GM18502 (cell line): Measurements from ENCODE around the gene HSD17B12.
A peak's percentile ranks its signal among the peaks of the same experiment; 100 is the strongest.

Experiments
- ATAC-seq: cut with Tn5 transposase; IDR thresholded peaks from one replicate; pipeline ENCODE4 v1.9.1; 2021; ENCODE audit warnings: mild to moderate bottlenecking; ENCODE audit not compliant: unreplicated experiment, poor library complexity

Gene HSD17B12

DNA sequence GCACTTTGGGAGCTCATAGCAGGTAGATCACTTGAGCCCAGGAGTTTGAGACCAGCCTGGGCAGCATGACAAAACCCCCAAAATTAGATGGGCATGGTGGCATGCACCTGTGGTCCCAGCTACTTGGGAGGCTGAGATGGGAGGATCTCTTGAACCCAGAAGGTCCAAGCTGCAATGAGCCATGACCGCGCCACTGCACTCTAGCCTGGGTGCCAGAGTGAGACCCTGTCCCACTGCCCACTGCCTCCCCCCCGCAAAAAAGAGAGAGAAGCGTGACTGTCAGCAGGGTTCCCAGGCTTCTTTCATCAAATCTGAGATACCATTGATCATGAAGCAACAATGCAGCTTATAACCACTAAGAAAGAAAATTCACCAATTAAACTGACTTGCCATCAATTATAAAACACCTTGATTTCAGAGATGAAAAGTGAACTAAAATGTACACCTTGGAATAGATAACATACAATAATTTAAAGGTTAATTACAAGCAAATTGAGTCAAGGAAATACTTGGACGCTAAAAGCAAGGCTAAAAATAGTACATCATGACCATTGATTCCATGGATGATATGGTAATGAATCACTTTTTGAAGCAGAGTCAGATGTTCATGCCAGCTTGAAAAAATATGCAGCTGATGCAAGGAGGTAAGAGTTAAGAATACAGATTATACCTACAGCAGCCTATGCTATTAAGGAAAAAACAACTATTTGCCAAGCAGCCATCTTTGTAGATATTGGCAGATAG is 109.3 kb downstream of the HSD17B12 start:
- ATAC-seq, result no peak

- no peak for ATAC-seq
Observed at GRCh38 chr11:43790444-43790794, 109.9 kb downstream of the HSD17B12 start.

- ATAC-seq, result no peak
Observed at GRCh38 chr11:43797337-43797736, 116.8 kb downstream of the HSD17B12 start.

DNA sequence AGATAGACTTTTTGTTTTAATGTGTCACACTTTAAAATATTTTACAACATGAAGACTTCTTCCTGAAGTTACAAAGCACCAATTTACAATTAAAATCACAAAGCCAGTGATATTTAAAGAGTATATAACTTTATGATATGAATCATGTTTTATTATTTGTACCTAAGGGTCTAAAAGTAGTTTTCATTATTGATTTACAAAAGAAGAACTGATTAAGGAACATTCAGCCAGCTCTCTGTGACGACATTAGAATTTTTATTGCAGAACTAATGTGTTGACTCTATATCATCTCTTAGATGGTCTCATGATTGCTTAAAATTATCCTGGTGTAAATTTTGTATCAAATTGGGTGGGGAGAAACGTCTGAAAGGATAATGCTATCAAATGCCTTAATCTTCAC is 117.3 kb downstream of the HSD17B12 start:
- ATAC-seq, result no peak

DNA sequence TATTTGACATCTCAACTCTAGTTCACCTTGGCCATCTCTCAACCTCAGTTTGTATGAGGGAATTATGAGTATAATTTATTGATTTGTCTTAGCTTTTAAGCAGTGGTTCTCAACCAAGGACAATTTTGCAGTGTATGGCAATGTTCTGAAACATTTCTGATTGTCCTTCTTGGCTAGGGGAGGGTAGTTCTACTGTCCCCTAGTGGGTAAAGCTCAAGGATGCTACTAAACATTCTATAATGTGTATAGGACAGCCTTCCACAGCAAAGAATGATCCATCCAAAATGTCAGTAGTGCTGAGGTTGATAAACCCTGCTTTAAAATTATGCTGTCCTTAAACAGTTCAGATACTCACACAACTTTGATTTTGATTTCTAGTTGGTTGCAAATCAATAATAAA is 122.0 kb downstream of the HSD17B12 start:
- ATAC-seq, result no peak

GRCh38 chr11:43803766-43804165 is 123.2 kb downstream of the HSD17B12 start:
- no peak for ATAC-seq

DNA sequence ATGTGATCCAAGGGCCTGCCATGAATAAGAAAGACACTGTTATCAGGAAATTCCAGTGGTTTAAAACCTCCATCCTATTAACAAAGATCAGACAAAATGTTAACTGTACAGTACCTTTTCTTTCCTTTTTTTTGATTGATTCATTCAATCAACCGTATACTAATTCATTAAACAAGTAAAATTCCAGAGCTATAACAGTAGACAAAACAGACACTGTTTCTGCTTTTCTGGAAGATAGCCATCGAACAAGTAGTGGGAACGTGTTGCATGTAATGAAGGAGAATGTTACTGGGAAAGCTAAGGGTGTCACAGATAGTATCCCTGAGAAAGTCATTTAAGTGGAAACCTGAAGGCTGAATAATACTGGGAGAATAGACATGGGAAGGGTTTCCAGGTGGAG is 126.4 kb downstream of the HSD17B12 start:
- ATAC-seq, result no peak

GRCh38 chr11:43810929-43811596 is 130.5 kb downstream of the HSD17B12 start:
- ATAC-seq, result no peak

- ATAC-seq, result no peak
Observed at GRCh38 chr11:43812471-43812870, 131.9 kb downstream of the HSD17B12 start.

DNA sequence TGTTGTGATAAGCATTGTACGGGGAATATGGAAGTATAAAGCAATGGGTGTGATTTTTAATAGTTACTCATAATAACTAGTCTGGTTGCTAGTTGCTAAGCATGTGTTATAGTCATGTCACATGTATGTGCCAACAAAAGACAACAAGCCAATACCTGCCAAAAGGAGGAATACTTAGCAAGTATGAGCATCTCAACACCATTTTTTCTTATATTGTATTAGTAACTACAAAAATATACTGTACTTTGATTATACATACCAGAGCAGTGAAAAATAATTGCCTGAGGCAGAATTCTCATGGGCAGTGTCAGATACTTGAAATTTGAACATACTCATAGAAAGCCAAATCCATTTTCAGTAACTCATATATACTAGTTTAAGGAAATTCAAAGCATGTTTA is 137.7 kb downstream of the HSD17B12 start:
- no peak for ATAC-seq

- ATAC-seq, result peak; percentile 48
Observed at GRCh38 chr11:43819926-43820325, 139.4 kb downstream of the HSD17B12 start.

DNA sequence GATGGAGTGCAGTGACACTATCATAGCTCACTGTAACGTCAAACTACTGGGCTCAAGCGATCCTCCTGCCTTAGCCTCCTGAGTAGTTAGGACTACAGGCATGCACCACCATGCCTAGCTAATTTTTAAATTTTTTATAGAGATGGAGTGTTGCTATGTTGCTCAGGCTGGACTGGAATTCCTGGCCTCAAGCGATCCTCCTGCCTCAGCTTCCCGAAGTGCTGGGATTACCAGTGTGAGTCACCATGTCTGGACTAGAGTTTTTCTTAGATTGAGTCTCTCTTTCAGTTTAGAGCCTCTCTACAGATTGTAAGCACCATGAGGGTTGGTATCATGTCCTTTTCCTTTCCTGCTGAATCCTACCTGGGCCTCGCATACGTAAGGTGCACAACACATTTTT is 142.8 kb downstream of the HSD17B12 start:
- ATAC-seq, result no peak

DNA sequence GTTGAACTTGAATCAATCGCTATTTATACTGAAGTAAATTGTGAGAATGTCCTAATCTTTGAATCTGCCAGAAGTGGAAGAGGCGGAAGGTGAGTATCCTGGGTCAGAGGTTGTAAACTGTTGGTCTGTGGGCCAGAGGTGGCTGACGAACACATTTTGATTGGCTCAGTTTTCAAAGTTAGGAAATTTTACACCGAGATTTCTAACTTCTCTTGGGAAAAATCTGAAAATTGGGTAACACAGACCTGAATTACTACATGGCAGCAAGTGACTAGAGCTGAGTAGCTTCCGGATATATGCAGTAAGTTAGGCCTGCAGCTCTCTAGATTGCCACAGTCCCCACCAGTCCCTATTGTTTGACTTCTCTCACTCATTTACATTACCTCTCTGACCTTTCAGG is 143.3 kb downstream of the HSD17B12 start:
- no peak for ATAC-seq

DNA sequence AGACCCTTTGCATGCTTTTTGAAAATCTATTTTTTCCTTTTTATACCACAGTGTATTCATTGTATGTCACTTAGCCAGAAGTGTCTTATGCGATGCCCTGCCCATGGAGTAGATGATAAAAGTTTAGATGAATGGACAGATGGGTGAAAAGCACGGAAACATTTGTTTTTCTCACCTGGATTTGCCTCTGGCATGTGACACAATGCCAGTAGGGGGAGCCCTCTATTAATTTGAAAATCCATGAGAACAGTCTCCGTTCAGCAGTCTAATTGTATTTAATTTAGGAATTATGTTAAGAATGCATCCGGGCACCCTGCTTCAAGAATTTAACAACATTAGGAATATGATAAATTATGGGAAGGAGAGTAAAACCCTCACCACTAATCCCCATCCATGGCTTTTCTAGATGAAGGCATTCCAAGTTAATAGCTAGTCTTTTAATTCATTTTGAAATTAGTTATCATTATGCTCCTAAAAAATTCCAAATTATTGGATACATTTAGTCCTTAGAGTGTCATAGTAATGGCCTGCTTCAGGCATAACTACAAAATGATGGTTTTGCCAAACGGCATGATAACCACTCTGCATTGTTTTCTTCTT is 144.8 kb downstream of the HSD17B12 start:
- no peak for ATAC-seq

GRCh38 chr11:43830928-43831440 is 150.4 kb downstream of the HSD17B12 start:
- no peak for ATAC-seq

GRCh38 chr11:43832536-43832935 is 152.0 kb downstream of the HSD17B12 start:
- no peak for ATAC-seq

DNA sequence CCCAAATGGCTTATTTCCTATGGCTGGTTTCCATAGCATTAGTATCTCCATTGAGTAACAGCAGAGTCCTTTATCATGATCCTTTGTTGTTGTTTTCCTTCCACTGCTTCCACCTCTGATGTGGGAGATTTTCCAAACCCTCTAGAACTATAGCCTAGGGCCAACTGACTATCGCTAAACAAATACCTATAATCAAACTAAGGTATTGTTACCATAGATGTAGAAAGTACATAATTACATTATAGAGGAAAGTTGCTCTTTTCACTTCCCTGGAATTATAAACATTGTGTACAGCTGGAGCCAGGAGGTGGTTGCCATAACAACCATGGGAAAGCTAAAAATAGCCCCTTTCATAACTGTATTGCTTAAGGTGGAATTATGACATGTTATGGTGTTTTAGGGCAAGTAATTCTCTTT is 153.1 kb downstream of the HSD17B12 start:
- ATAC-seq, result no peak

GRCh38 chr11:43834286-43834685 is 153.7 kb downstream of the HSD17B12 start:
- ATAC-seq, result no peak

DNA sequence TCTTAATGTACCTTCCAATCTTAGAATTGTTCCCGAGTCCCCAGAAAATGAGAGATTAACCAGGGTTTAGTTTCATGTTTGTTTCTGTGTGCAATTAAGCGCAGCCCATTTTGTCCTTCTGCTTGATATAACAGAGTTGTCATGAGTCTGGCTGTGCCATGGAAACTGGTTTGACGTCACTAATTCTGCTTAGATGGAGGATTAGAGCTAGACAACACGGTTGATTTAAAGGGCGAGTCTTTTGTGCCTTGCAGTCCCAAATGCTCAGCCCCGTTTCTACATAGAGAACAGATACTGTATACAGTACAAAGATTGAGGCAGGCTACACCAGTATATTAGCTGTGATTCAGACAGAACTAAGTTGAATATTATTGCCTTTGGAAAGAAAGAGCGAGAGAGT is 154.6 kb downstream of the HSD17B12 start:
- ATAC-seq, result no peak

GRCh38 chr11:43837879-43838278 is 157.3 kb downstream of the HSD17B12 start:
- ATAC-seq, result no peak

DNA sequence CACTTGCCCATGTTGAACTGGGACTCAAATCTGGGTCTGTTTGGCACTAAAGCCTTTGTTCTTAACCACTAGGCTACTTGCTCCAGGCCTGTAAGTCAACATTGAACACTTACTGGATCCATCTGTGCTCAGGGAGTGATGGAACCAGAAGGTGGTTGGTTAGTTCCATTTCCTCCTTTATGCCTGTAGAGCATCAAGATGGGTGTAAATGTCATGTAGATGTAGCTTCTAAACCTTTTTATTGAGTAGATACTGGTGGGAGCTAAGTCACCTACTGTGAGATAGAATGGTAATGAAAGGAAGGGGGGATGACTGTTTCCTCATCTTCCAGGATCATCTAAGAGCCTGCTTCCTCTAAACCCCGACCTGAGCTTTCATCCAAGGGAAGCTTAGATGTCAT is 161.5 kb downstream of the HSD17B12 start:
- no peak for ATAC-seq
